PC-9 (cell line): ENCODE measurements around the gene SAT1. TPM values are rescaled to one million over a fixed set of nuclear protein-coding genes. Genes with fewer than 3 reads are reported as not detected.

ENCODE experiments used
- BruUV-seq: library from RNA; stranded (reverse); fragments of 400-500 nt; replicated peaks from 2 replicates; lab custom pipeline; 2021; lab: Mats Ljungman, UMichigan
- CTCF ChIA-PET: fragments of 300-600 bp; sonication (Branson Sonifier 250); formaldehyde crosslinking; loops from one replicate; lab custom pipeline; 2022; ENCODE audit warnings: antibody characterized with exemption; lab: Charles Lee
- POLR2A ChIA-PET: fragments of 300-600 bp; sonication (Branson Sonifier 250); formaldehyde crosslinking; loops from one replicate; lab custom pipeline; 2022; ENCODE audit warnings: antibody characterized with exemption; ENCODE audit not compliant: unreplicated experiment; lab: Charles Lee
- DNase-seq, 2 experiments: peaks; one replicate each; pipeline versions ENCODE4 v3.0.0 to v3.0.0-alpha.2; 2015 to 2022; ENCODE audit warnings: mixed read lengths in 1 of 2
- H2AFZ ChIP-seq: fragments of 200-600 bp; sonication (generic); 2 replicates; pipeline ENCODE4 v1.8.1; 2017; ENCODE audit warnings: antibody characterized with exemption
- H3F3A ChIP-seq: fragments of 200-600 bp; sonication (generic); 2 replicates; pipeline ENCODE4 v1.8.1; 2017; ENCODE audit warnings: antibody characterized with exemption, mild to moderate bottlenecking, low read depth; ENCODE audit not compliant: insufficient read depth
- H3K27ac ChIP-seq: fragments of 200-600 bp; sonication (generic); 2 replicates; pipeline ENCODE4 v1.6.1; 2016; ENCODE audit warnings: mixed run types
- H3K27me3 ChIP-seq: fragments of 200-600 bp; sonication (generic); 2 replicates; pipeline ENCODE4 v1.6.1; 2016; ENCODE audit warnings: low read depth, mixed run types; ENCODE audit not compliant: insufficient read depth
- H3K36me3 ChIP-seq: fragments of 200-600 bp; sonication (generic); 2 replicates; pipeline ENCODE4 v1.6.1; 2016; ENCODE audit warnings: low read depth, mixed run types
- H3K4me1 ChIP-seq: fragments of 200-600 bp; sonication (generic); replicated peaks from 2 replicates; pipeline ENCODE4 v1.6.1; 2016; ENCODE audit warnings: mixed run types; ENCODE audit not compliant: insufficient read depth
- H3K4me2 ChIP-seq: fragments of 200-600 bp; sonication (generic); 2 replicates; pipeline ENCODE4 v1.6.1; 2017; ENCODE audit warnings: mixed run types
- H3K4me3 ChIP-seq: fragments of 200-600 bp; sonication (generic); 2 replicates; pipeline ENCODE4 v1.6.1; 2016; ENCODE audit warnings: mixed run types
- H3K79me2 ChIP-seq: fragments of 200-600 bp; sonication (generic); 2 replicates; pipeline ENCODE4 v1.6.1; 2017; ENCODE audit warnings: low read depth, mixed run types
- H3K9me2 ChIP-seq: fragments of 200-600 bp; sonication (generic); 2 replicates; pipeline ENCODE4 v1.8.1; 2017; ENCODE audit warnings: mild to moderate bottlenecking; ENCODE audit not compliant: insufficient read depth
- H3K9me3 ChIP-seq: fragments of 200-600 bp; sonication (generic); 2 replicates; pipeline ENCODE4 v1.8.1; 2016; ENCODE audit warnings: low read depth; ENCODE audit not compliant: insufficient read depth
- H4K20me1 ChIP-seq: fragments of 200-600 bp; sonication (generic); 2 replicates; pipeline ENCODE4 v1.8.1; 2017; ENCODE audit not compliant: insufficient read depth
- CTCF ChIP-seq: fragments of 200-600 bp; sonication (generic); conservative IDR thresholded peaks from 2 replicates; pipeline ENCODE4 v1.6.1; 2017; ENCODE audit warnings: mixed run types, antibody characterized with exemption, mild to moderate bottlenecking, moderate library complexity
- EZH2 ChIP-seq: fragments of 200-600 bp; sonication (generic); IDR thresholded peaks from 2 replicates; pipeline ENCODE4 v1.8.0; 2017; ENCODE audit warnings: antibody characterized with exemption, low read depth
- intact Hi-C: fragments of 100-400 bp; cut with micrococcal nuclease; formaldehyde crosslinking; loops from one replicate; pipeline ENCODE4 v1.10.0; 2022; ENCODE audit not compliant: unreplicated experiment
- total RNA-seq: library from RNA; stranded (reverse); gene quantifications from 2 replicates; pipeline ENCODE4 v1.2.3, GENCODE V29; 2021

The SAT1 gene
- total RNA-seq, 1 experiment from 2014 or later = 99.1 TPM

- no peaks in the 10 kb centered on the region for H3K9me3 ChIP-seq
- H2AFZ ChIP-seq = no peak overlapping the region
- CTCF ChIA-PET = no interaction called here
- no peak overlapping the region for H3K4me3 ChIP-seq
- no peak for TF ChIP-seq CTCF
- no peak for TF ChIP-seq EZH2
- H3K9me2 ChIP-seq = no peaks in the 10 kb centered on the region
- peaks cover 22% of the 10 kb centered on the region for H3K36me3 ChIP-seq
- peaks cover 24% of the 10 kb centered on the region for H3K79me2 ChIP-seq
- H3K27ac ChIP-seq = 0 out of 2 replicates have a peak overlapping the region, but pooled peaks have one; percentile 56
- peaks cover 30% of the 10 kb centered on the region for H3K4me1 ChIP-seq
- no peaks in the 10 kb centered on the region for H3K27me3 ChIP-seq
- peaks cover 12% of the 10 kb centered on the region for H4K20me1 ChIP-seq
- intact Hi-C loops = no loop called here
- peaks cover 44% of the 10 kb centered on the region for H3F3A ChIP-seq
- BruUV-seq = no TSS peak
- H3K4me2 ChIP-seq = no peak overlapping the region
- POLR2A ChIA-PET = no interaction called here
- no peak for DNase-seq
Observed at GRCh38 chrX:23787745-23788118, 4.8 kb downstream of the SAT1 start.

DNA sequence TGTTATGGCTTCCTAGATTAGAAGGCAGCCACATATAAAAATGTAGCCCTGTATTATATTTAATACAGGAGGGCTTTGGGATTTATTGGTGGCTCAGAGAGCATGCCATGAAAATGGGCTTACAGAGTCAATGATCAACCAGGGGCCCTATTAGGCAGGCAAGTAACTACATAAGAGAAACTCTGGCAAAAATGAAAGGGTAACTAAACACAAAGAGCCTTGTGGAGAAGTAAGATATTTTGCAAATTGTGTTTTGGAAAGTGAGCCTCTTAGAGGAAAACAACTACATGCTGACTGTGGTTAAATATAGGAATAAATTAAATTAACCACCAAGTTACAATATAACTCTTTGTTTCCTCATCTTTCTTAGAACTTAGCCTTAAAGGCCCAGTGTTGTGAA lies 5.5 kb downstream of the SAT1 start:
- POLR2A ChIA-PET = no interaction called here
- peaks cover 47% of the 10 kb centered on the region for H3F3A ChIP-seq
- no peak for DNase-seq
- no peak overlapping the region for H2AFZ ChIP-seq
- H3K4me2 ChIP-seq = no peak overlapping the region
- no TSS peak for BruUV-seq
- intact Hi-C loops = no loop called here
- no peak overlapping the region for H3K4me3 ChIP-seq
- no peaks in the 10 kb centered on the region for H3K27me3 ChIP-seq
- peaks cover 34% of the 10 kb centered on the region for H3K4me1 ChIP-seq
- H3K36me3 ChIP-seq = peaks cover 22% of the 10 kb centered on the region
- H3K27ac ChIP-seq = peak overlapping the region; percentile 56
- H3K9me3 ChIP-seq = no peaks in the 10 kb centered on the region
- H4K20me1 ChIP-seq = peaks cover 12% of the 10 kb centered on the region
- TF ChIP-seq CTCF (no peak), EZH2 (no peak)
- H3K79me2 ChIP-seq = peaks cover 23% of the 10 kb centered on the region
- no peaks in the 10 kb centered on the region for H3K9me2 ChIP-seq
- CTCF ChIA-PET = interaction anchor here (0.6 kb wide), 1 partner anchor 113 kb away, joined by 3 read pairs; no protein-coding TSS in a partner anchor

- Histone ChIP-seq H3K9me3 (no peaks in the 10 kb centered on the region), H3K9me2 (no peaks in the 10 kb centered on the region), H3K4me1 (peaks cover 34% of the 10 kb centered on the region), H3K4me3 (no peak overlapping the region), H3K36me3 (peaks cover 19% of the 10 kb centered on the region), H3K27me3 (no peaks in the 10 kb centered on the region), H2AFZ (no peak overlapping the region), H3K27ac (no peak overlapping the region), H3K4me2 (no peak overlapping the region), H3F3A (peaks cover 43% of the 10 kb centered on the region), H4K20me1 (peaks cover 7% of the 10 kb centered on the region), H3K79me2 (peaks cover 19% of the 10 kb centered on the region)
- no peak for DNase-seq
- CTCF ChIA-PET = interaction anchor here (0.6 kb wide), 1 partner anchor 112 kb away, joined by 3 read pairs; no protein-coding TSS in a partner anchor
- intact Hi-C loops = no loop called here
- no peak for TF ChIP-seq EZH2
- TF ChIP-seq CTCF = no peak
- no TSS peak for BruUV-seq
- POLR2A ChIA-PET = no interaction called here
Observed at GRCh38 chrX:23788946-23789345, 6.0 kb downstream of the SAT1 start.
